HCT116 (cell line): ENCODE results near the gene CORO7. TPM values are rescaled to one million over a fixed set of nuclear protein-coding genes. Genes with fewer than 3 reads are reported as not detected.

ENCODE experiments used
- ATAC-seq: fragments of 200-7000 bp; cut with Tn5 transposase; 2 replicates; pipeline ENCODE4 v1.9.1; 2020; ENCODE audit warnings: mild to moderate bottlenecking, moderate library complexity
- BruUV-seq: library from RNA; stranded (reverse); fragments of 400-500 nt; replicated peaks from 2 replicates; lab custom pipeline; 2021; lab: Mats Ljungman, UMichigan
- CTCF ChIA-PET: fragments of 300-600 bp; sonication (Branson Sonifier 250); formaldehyde crosslinking; loops from one replicate; lab custom pipeline; 2021; ENCODE audit warnings: antibody characterized with exemption; lab: Charles Lee
- POLR2A ChIA-PET: fragments of 300-600, 350-600 bp; sonication (Branson Sonifier 250); formaldehyde crosslinking; loops from one replicate; lab custom pipeline; 2021; ENCODE audit warnings: antibody characterized with exemption; lab: Charles Lee
- RAD21 ChIA-PET, 2 experiments: fragments of 300-600 bp; sonication (Branson Sonifier 250); formaldehyde crosslinking; loops; one replicate each; lab custom pipeline; 2023; ENCODE audit warnings: low total read pairs in 2 of 2; ENCODE audit not compliant: uncharacterized antibody in 2 of 2, unreplicated experiment in 2 of 2, low non-redundant PET in 1 of 2; lab: Charles Lee
- DNase-seq: peaks from one replicate; pipeline ENCODE4 v3.0.0-alpha.2; 2010; ENCODE audit warnings: low read depth, low spot score
- H2AFZ ChIP-seq: fragments of 200-600 bp; shearing (Covaris generic), sonication (generic); 2 replicates; pipeline ENCODE4 v1.6.1; 2017; ENCODE audit warnings: low read depth, mixed run types, mixed read lengths, antibody characterized with exemption, low read length; ENCODE audit not compliant: poor library complexity, severe bottlenecking
- H3K27ac ChIP-seq: 2 replicates; pipeline ENCODE4 v1.5.1; 2012; ENCODE audit warnings: low read depth, low read length
- H3K27me3 ChIP-seq: fragments of 200-600 bp; sonication (generic); 2 replicates; pipeline ENCODE4 v1.6.1; 2016; ENCODE audit warnings: mixed run types, low read length, mixed read lengths; ENCODE audit not compliant: insufficient read depth
- H3K36me3 ChIP-seq, 2 experiments: fragments of 200-500 bp in 1 of 2; fragments of 200-600 bp in 1 of 2; sonication (Bioruptor generic) in 1 of 2; sonication (generic) in 1 of 2; 2 replicates each; pipeline versions ENCODE4 v1.5.1 to v1.6.1; 2014 to 2016; ENCODE audit warnings: low read length in 2 of 2, inconsistent platforms in 1 of 2, mixed read lengths in 1 of 2, mixed run types in 1 of 2; ENCODE audit not compliant: insufficient read depth in 2 of 2, control insufficient read depth in 1 of 2
- H3K4me1 ChIP-seq, 2 experiments: fragments of 200-600 bp in 1 of 2; sonication (generic) in 1 of 2; 2 replicates each; pipeline versions ENCODE4 v1.5.1 to v1.6.1; 2012 to 2017; ENCODE audit warnings: low read length in 2 of 2, inconsistent platforms in 1 of 2, mild to moderate bottlenecking in 1 of 2, mixed read lengths in 1 of 2, mixed run types in 1 of 2, moderate library complexity in 1 of 2; ENCODE audit not compliant: insufficient read depth in 2 of 2, control insufficient read depth in 1 of 2
- H3K4me2 ChIP-seq: fragments of 200-600 bp; sonication (generic); 2 replicates; pipeline ENCODE4 v1.6.1; 2017; ENCODE audit warnings: mixed run types, low read length, mixed read lengths
- H3K4me3 ChIP-seq, 2 experiments: fragments of 200-600 bp in 1 of 2; sonication (generic) in 1 of 2; replicated peaks in 1 of 2; 2 replicates each; pipeline ENCODE4 v1.5.1; 2011 to 2016; ENCODE audit warnings: low read length in 2 of 2, control low read depth in 1 of 2, low read depth in 1 of 2, mild to moderate bottlenecking in 1 of 2, mixed read lengths in 1 of 2, mixed run types in 1 of 2
- H3K79me2 ChIP-seq: fragments of 200-600 bp; sonication (generic); 2 replicates; pipeline ENCODE4 v1.6.1; 2017; ENCODE audit warnings: mild to moderate bottlenecking, mixed run types, low read length, moderate library complexity, mixed read lengths; ENCODE audit not compliant: insufficient read depth
- H3K9ac ChIP-seq: fragments of 200-600 bp; sonication (generic); 2 replicates; pipeline ENCODE4 v1.6.1; 2016; ENCODE audit warnings: low read length, mixed read lengths
- H3K9me2 ChIP-seq: fragments of 200-600 bp; sonication (generic), shearing (Covaris generic); 2 replicates; pipeline ENCODE4 v1.6.1; 2017; ENCODE audit warnings: mixed run types, mild to moderate bottlenecking, moderate library complexity; ENCODE audit not compliant: insufficient read depth
- H3K9me3 ChIP-seq, 2 experiments: fragments of 200-500 bp in 1 of 2; fragments of 200-600 bp in 1 of 2; sonication (Bioruptor generic) in 1 of 2; sonication (generic) in 1 of 2; 2 replicates each; pipeline ENCODE4 v1.6.1; 2014 to 2017; ENCODE audit warnings: low read length in 2 of 2, mixed read lengths in 2 of 2, inconsistent platforms in 1 of 2, low read depth in 1 of 2, mild to moderate bottlenecking in 1 of 2, mixed run types in 1 of 2, moderate library complexity in 1 of 2; ENCODE audit not compliant: control insufficient read depth in 1 of 2, insufficient read depth in 1 of 2
- H4K20me1 ChIP-seq: fragments of 200-600 bp; sonication (generic), shearing (Covaris generic); 2 replicates; pipeline ENCODE4 v1.6.1; 2017; ENCODE audit warnings: mixed run types, mild to moderate bottlenecking, moderate library complexity; ENCODE audit not compliant: insufficient read depth
- ATF3 ChIP-seq: IDR thresholded peaks from 2 replicates; pipeline ENCODE4 v1.6.1; 2012
- CBX3 ChIP-seq: IDR thresholded peaks from 2 replicates; pipeline ENCODE4 v1.6.1; 2012; ENCODE audit warnings: low read depth
- CEBPB ChIP-seq: IDR thresholded peaks from 2 replicates; pipeline ENCODE4 v1.6.1; 2012; ENCODE audit warnings: low read depth
- EGR1 ChIP-seq: IDR thresholded peaks from 2 replicates; pipeline ENCODE4 v1.6.1; 2012; ENCODE audit warnings: low read depth
- ELF1 ChIP-seq: IDR thresholded peaks from 2 replicates; pipeline ENCODE4 v1.6.1; 2012; ENCODE audit warnings: low read depth, borderline replicate concordance
- EZH2phosphoT487 ChIP-seq: fragments of 200-600 bp; IDR thresholded peaks from 2 replicates; pipeline ENCODE4 v1.6.1; 2018; ENCODE audit warnings: antibody characterized with exemption, borderline replicate concordance
- FOSL1 ChIP-seq: IDR thresholded peaks from 2 replicates; pipeline ENCODE4 v1.6.1; 2012; ENCODE audit warnings: low read depth
- JUND ChIP-seq: IDR thresholded peaks from 2 replicates; pipeline ENCODE4 v1.6.1; 2012
- SIN3A ChIP-seq: IDR thresholded peaks from 2 replicates; pipeline ENCODE4 v1.6.1; 2012; ENCODE audit warnings: low read depth
- SRF ChIP-seq: IDR thresholded peaks from 2 replicates; pipeline ENCODE4 v1.6.1; 2012; ENCODE audit warnings: low read depth
- YY1 ChIP-seq: IDR thresholded peaks from 2 replicates; pipeline ENCODE4 v1.6.1; 2011; ENCODE audit warnings: low read length, low read depth, moderate library complexity, mild to moderate bottlenecking; ENCODE audit not compliant: insufficient replicate concordance; ENCODE audit errors: extremely low read depth
- ZNF274 ChIP-seq: fragments of 200-500 bp; sonication (Bioruptor generic); IDR thresholded peaks from 2 replicates; pipeline ENCODE4 v1.6.1; 2014; ENCODE audit warnings: mild to moderate bottlenecking, low read depth, low read length, inconsistent platforms
- intact Hi-C: fragments of 100-400 bp; cut with micrococcal nuclease; formaldehyde crosslinking; loops from 2 replicates; pipeline ENCODE4 v1.10.0; 2022
- total RNA-seq: library from RNA; stranded (reverse); gene quantifications from one replicate; pipeline ENCODE4 v1.2.1, GENCODE V29; 2021; ENCODE audit not compliant: unreplicated experiment
- TF ChIP-seq, protein P1 (sequence below), 3 experiments: fragments of 200-600 bp in 1 of 3; sonication (generic) in 1 of 3; IDR thresholded peaks in 2 of 3; conservative IDR thresholded peaks in 1 of 3; 2 replicates each; pipeline ENCODE4 v1.5.1; 2012 to 2017; ENCODE audit warnings: low read depth in 2 of 3, low read length in 2 of 3, antibody characterized with exemption in 1 of 3, borderline replicate concordance in 1 of 3, control low read depth in 1 of 3, mild to moderate bottlenecking in 1 of 3, mixed read lengths in 1 of 3, mixed run types in 1 of 3, moderate library complexity in 1 of 3; ENCODE audit not compliant: insufficient read depth in 1 of 3

CORO7 gene
- total RNA-seq, 1 experiment from 2014 or later: 21.3 TPM

GRCh38 chr16:4393240-4393600 is 23.2 kb downstream of the CORO7 start:
- intact Hi-C loops: no loop called here
- POLR2A ChIA-PET: no interaction called here

More at GRCh38 chr16:4393240-4393600, 23.2 kb downstream of the CORO7 start:
- ATAC-seq (no peak), DNase-seq (no peak)
- Histone ChIP-seq H3K27ac (no peak overlapping the region), H3K9me3 (no peaks in the 10 kb centered on the region), H3K4me2 (no peak overlapping the region), H3K9me2 (no peaks in the 10 kb centered on the region), H3K36me3 (no peaks in the 10 kb centered on the region), H3K79me2 (no peaks in the 10 kb centered on the region), H4K20me1 (no peaks in the 10 kb centered on the region), H3K27me3 (no peaks in the 10 kb centered on the region), H3K4me3 (no peak overlapping the region), H2AFZ (no peak overlapping the region), H3K4me1 (peaks cover 11 to 16% of the 10 kb centered on the region in 2 experiments; a peak in 3 of 4 replicates), H3K9ac (no peak overlapping the region)
- BruUV-seq: no TSS peak
- TF ChIP-seq ATF3: no peak
- TF ChIP-seq CBX3: no peak
- no peak for TF ChIP-seq YY1
- no peak for TF ChIP-seq JUND
- no peak for TF ChIP-seq SRF
- TF ChIP-seq EZH2phosphoT487: no peak
- no peak for TF ChIP-seq ZNF274
- TF ChIP-seq, protein P1, sequence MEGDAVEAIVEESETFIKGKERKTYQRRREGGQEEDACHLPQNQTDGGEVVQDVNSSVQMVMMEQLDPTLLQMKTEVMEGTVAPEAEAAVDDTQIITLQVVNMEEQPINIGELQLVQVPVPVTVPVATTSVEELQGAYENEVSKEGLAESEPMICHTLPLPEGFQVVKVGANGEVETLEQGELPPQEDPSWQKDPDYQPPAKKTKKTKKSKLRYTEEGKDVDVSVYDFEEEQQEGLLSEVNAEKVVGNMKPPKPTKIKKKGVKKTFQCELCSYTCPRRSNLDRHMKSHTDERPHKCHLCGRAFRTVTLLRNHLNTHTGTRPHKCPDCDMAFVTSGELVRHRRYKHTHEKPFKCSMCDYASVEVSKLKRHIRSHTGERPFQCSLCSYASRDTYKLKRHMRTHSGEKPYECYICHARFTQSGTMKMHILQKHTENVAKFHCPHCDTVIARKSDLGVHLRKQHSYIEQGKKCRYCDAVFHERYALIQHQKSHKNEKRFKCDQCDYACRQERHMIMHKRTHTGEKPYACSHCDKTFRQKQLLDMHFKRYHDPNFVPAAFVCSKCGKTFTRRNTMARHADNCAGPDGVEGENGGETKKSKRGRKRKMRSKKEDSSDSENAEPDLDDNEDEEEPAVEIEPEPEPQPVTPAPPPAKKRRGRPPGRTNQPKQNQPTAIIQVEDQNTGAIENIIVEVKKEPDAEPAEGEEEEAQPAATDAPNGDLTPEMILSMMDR (IDR thresholded peaks at IDR 0.05 in 2 of 3, conservative IDR thresholded peaks at IDR 0.05 in 1 of 3; ENCODE audit: borderline replicate concordance in 1 of 3, insufficient read depth in 1 of 3, low read depth in 2 of 3, low read length in 2 of 3): no peak
- TF ChIP-seq ELF1: no peak
- TF ChIP-seq CEBPB: no peak
- TF ChIP-seq FOSL1: no peak
- TF ChIP-seq SIN3A: no peak
- TF ChIP-seq EGR1: no peak
- ChIA-PET RAD21 (no interaction called here), CTCF (interaction anchor here (0.9 to 1.6 kb wide), 2 partner anchors 9 to 11 kb away, joined by 3 to 6 read pairs; no protein-coding TSS in a partner anchor)
